GM18519 (cell line): ENCODE measurements around the gene SP6.

Source experiments
- ATAC-seq: cut with Tn5 transposase; IDR thresholded peaks from one replicate; pipeline ENCODE4 v1.9.1; 2021; ENCODE audit warnings: mild to moderate bottlenecking, moderate library complexity; ENCODE audit not compliant: unreplicated experiment, low FRiP score

Gene SP6

DNA sequence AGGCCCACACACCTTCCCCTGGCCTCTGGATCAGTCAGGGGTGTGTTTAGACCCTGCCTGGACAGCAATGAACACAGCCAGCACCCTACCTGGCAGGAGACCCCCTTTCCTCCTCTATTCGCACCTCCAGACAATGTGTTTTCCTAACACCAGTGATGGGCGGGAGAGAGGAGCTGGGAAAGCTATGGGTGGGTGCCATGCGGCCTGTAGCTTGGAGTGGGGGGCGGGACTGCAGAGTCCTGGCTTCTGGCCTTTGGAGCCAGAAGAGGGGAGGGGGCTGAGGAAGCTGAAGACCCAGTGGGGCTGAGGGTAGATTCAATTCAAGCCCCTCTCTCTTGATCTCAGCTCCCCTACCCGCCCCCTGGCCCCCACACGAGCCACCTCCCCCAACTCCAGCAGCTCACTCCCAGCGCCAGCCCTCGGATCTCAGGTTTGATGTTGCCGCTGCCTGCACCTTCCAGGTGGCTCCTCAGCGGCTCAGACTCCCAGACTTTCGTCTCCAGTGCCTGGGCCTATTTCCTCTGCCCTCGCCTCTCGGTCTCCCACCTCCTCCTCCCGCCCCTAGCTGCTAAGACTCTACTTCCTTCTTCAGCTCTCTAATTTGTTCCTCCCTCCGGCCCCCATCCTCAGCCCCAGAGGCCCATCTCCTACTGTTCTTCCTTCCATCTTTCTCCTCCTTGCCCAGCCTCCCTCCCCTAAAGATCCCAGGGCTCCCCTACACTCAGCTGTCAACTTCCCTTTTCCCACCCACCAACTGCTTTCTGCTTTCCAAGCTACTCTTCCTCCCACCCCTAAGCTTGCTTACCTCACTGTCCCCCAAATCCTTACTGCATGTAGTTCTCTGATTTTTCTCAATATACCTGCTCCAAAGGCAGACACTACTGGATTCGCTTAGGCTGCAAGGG, 6.8 kb upstream of the SP6 start:
- ATAC-seq, result no peak

GRCh38 chr17:47856830-47857229, 5.9 kb upstream of the SP6 start:
- no peak for ATAC-seq

- ATAC-seq, result no peak
These were observed 4.8 kb upstream of the SP6 start for GRCh38 chr17:47855737-47856136.

DNA sequence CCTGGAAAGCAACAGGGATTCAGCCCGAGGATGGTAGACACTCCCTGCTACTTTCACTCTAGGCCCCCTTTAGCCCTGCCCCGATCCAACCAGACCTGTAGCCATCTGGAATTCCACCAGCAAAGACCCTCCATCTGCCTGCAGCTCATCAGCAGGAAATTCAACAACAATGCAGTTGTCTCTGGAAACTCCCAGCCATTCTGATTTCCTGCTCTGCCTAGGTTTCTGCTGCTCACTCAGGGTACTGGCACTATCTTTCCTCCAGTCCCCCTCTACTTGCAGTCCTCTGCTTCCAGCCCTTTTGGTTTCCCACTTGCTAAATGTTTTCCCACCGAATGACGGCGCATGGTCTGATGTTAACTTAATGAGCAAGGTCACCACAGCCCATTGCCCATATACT, 2.7 kb upstream of the SP6 start:
- ATAC-seq, result no peak

DNA sequence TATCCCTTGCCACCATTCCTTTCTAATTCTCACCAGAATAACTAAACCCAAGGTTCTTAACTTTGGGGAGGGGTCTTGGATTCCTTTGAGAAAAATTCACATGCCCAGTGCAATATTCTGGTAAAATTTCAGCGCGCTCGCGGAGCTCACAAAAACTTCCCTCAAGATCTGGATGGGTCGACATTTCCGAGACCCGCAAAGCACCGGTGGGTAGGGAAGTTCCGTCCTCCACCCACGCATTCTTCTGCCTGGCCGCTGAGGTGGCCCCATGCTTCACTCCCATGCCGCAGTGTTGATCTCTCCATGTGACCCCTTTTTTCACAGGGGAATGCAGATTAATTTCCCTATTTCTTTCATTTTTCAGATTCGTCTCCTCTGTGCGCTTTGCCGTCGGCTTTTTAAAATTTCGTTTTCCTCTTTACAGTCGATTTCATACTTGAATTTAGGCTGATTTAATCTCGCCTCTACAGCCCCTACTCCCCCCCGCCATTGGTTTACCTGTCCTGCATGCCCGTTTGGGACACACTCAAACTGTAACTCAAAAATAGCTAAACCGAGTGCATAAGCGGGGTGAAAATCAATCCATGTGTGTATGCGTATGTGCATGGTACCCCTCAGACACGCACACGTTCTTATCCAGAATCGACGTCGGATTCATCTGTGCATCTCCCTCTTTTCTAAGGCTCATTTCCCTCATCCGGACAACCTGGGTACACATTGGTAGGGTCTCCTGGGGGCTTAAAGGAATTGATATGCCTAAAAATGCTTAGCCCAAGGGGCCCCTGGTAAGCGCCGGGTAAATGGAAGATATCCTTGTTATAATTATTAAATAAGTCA, 1.4 kb upstream of the SP6 start:
- ATAC-seq, result no peak

- ATAC-seq, result no peak
These were observed 775 bp upstream of the SP6 start for GRCh38 chr17:47851764-47852112.

GRCh38 chr17:47850373-47850691, 631 bp downstream of the SP6 start:
- ATAC-seq, result no peak

DNA sequence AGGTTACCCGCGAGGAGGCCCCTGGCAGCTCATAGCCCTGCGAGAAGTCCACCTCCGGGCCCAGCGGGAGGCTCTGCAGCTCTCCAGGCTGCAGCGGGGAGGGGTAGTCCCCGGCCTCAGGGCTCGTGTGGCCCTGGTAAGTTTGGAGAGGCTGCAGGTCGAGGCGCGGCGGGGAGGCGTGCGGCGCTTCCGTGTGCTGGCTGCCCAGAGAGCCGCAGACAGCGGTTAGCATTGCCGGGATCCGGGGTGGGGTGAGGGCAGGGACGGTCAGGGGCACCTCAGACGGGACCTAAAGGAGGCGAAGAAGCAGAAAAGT, 2.8 kb downstream of the SP6 start:
- ATAC-seq, result no peak

DNA sequence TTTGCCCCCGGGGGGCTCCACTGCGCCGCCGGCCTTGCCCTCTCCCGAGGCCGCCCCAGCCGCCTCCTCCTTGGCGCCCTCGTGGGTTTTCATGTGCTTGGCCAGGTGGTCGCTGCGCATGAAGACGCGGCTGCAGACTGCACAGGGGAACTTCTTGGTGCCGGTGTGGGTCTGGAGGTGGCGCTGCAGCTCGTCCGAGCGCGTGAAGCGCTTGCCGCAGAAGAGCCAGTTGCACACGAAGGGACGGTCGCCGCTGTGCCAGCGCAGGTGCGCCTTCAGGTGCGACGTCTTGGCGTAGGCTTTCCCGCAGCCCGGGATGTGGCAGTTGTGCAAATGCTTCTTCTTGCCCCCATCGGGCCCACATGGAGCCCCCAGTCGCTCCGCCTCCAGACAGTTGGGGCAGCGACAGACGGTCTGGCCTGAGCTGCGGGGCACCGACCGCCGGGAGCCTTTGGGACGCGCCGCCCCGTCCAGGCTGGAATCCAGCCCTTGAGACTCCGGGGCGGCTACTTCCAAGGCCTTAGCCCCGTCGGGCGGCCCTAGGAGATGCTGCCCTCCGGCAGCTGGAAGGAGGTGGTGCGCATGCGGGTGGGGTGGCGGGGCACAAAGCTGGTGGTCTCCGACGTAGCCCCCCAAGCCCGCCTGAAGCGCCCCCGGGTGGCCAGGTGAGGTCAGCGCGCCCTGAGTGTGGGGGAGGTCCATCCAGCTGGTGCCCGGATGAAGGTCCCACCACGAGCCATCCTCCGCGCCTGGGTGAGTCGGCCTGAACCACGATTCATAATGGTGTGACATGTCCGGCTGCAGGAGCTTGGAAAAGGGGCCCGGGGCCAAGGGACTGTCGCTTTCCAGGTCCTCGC, 3.4 kb downstream of the SP6 start:
- no peak for ATAC-seq

GRCh38 chr17:47846716-47847340, 4.1 kb downstream of the SP6 start:
- ATAC-seq, result no peak

DNA sequence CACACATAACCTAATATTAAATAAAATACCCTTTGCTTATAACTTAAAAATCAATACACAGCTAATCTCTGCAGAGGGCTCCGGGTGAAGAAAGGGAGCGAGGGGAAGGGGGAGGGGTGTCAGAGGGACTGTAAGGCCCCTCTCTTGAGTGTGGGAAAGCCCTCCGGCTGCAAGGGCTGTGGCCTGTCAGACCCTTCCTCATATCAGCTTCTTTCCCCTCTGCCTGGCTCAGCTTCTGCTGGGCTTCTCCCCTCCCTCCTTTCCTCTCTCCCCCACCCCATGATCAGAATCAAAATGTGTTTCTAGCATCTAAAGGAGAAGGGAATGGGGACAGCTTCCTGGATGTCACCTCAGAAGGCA, 5.3 kb downstream of the SP6 start:
- ATAC-seq, result no peak

DNA sequence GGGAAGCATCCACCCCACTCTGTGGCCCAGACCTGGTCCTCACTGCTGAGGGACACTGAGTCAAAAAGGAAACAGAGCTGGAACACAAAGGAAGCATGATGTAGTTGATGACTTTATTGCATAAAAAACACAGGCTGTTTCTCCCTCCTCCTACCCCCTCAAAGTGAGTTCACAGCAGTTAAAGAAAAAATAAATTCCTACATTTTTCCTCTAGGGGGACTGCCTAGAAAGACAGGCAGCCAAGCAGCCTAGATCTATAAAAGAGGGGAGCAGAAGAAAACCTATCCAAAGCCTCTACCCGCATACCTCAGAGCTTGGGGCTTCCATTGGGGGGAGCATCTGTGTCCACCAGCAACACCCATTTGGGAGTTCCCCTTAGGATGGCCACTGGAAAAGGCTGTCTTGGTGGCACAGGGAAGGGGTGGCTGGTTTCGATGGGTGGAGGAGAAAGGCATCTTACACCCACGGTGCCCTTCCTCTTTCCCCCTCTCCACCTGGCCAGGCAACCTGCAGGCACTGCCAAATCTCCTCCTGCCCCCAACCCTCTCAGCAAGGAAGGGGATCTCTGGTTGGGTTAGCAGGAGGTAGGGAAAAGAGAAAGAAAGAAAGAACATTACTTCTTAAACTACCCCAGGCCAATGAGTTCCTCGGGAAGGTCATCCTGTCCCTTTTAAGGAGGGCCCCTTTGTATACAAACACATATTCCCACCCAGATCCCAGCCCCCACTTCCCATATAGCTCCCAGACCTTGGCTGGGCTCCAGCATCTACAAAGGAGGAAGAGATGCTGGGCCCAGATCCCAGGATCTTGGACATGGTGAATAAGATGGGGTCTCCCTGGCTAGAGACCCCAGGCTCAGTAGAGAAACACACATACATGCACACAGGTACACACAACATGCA, 5.9 kb downstream of the SP6 start:
- ATAC-seq, result no peak

- no peak for ATAC-seq
These were observed 6.7 kb downstream of the SP6 start for GRCh38 chr17:47844227-47844626.

DNA sequence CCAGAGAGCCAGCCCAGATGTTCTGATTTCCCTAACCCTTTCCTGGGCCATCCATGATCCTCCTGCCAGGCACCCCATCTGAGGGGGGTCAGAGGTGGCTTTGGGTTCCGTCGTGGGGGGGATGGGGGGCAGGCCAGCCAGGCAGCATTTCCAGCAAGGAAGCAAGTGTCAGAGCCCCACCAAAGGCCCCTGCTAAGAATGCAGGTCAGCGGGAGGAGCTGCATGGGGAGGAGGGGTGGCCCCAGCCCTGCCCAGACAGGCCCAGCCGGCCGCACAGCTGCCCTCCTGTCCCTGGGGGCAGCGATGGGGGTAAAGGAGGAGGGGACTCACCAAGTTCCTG, 7.6 kb downstream of the SP6 start:
- no peak for ATAC-seq

- no peak for ATAC-seq
These were observed 9.3 kb downstream of the SP6 start for GRCh38 chr17:47841488-47842291.

DNA sequence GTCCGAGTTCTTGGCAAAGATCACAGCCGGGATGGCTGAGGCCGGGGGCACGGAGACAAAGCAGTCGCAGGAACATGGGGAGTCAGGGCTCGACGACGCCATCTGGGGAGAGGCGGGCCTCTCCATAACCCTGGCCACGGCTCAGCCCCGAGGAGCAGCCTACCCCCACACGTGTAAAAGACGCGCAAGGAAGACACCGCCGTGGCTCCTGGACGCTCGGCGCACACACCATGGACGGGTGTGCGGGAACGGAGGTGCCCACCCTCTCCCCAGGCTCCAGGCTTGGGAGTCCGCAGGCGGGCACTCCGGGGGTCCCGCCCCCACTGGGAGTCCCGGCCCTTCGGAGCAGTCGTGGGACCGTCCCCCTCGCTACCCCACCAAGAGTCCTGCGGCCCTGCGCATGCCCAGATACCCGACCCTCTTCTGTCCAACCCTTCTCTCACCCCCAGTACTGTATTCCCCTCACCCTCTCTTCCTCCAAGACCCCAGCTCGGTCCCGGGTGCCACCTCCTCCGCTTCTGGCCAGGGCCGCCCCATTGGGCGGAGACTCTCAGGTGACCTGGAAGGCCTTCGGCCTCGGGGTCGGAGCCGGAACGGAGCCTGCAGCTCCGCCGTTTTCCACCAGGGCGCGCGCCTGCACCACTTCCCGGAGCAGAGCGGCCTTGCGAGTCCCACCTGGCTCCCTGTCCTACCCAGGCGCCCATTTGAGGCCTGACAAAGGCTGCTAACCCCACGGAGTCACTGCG, 10.0 kb downstream of the SP6 start, which contains the start of gene SCRN2:
SCRN2 (minus strand) TSS at position 532 of the 746 bp plus-strand sequence; CDS start at position 102, 430 bp downstream.
- peak; percentile 74 for ATAC-seq

DNA sequence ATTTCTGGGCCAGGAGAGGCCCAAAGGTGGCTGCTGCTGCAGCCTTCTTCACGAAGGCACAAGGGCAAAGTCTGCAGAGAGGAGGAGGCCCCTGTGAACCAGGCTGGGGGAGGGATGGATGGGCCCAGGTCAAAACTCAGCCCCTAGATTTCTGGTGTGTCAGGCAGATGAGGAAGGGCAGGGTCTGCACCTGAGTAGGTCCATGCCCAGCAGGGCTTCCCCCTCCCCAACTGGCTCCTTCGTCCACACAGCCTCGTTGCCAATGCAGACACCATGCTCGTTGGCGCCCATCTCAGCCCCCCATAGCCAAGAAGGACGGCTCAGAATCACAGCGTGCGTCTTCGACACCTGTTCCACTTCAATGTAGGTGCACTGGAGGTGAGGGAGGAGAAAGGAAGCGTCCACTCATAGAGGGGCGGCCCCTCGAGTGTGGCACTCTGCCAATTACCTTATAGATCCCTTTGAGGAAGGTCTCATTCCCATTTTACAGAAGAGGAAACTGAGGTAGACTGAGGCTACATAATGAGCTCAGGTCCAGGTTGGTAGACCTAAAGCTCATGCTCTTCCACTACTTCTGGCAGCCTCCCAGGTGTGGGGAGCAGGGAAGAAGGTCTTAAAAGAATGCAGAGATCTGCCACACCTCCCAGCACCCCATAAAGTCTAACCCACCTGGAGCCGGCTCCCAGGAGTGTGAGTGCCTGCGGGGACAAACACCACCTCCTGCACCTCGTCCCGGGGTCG, 10.8 kb downstream of the SP6 start:
- no peak for ATAC-seq

- no peak for ATAC-seq
These were observed 11.9 kb downstream of the SP6 start for GRCh38 chr17:47839071-47839470.
